NT2/D1 (cell line): Measurements from ENCODE around the gene MYO7A.

Source experiments
- SUZ12 ChIP-seq: IDR thresholded peaks from 2 replicates; pipeline ENCODE4 v1.6.1; 2011; ENCODE audit not compliant: insufficient read length, insufficient read depth; ENCODE audit errors: extremely low read depth
- YY1 ChIP-seq: IDR thresholded peaks from 2 replicates; pipeline ENCODE4 v1.6.1; 2011; ENCODE audit not compliant: insufficient read length, insufficient read depth
- ZNF274 ChIP-seq: IDR thresholded peaks from 2 replicates; pipeline ENCODE4 v1.6.1; 2011; ENCODE audit warnings: mild to moderate bottlenecking, low read depth, low read length

GRCh38 chr11:77083566-77084245 is 44.3 kb upstream of the MYO7A start:
- TF ChIP-seq ZNF274 = no peak
- TF ChIP-seq YY1 = no peak
- TF ChIP-seq SUZ12 = no peak
